Measurements from ENCODE around the gene SSC4D. TPM values are rescaled to one million over a fixed set of nuclear protein-coding genes. Genes with fewer than 3 reads are reported as not detected.

SSC4D gene
- total and polyA plus RNA-seq, 8 donors: 0.79 to 10.3 (median 2.8) TPM

GRCh38 chr7:76352193-76352592 lies 57.3 kb downstream of the SSC4D start:
- H3K9me3 ChIP-seq: no peaks in the 10 kb centered on the region
- TF ChIP-seq CTCF (IDR thresholded peaks at IDR 0.05): no peak
- no peak for DNase-seq
- no peak for ATAC-seq
- H3K27ac ChIP-seq: no peak overlapping the region
- WGBS, 2 donors: 89 to 90% methylated on average over 6 of the region's 6 CpGs
- H3K4me3 ChIP-seq: no peak overlapping the region
- no peaks in the 10 kb centered on the region for H3K27me3 ChIP-seq
- H3K4me1 ChIP-seq: peaks cover 5 to 28% (median 22%) of the 10 kb centered on the region in 3 donors
- no peak for FAIRE-seq
- peaks cover 0 to 3% (median 0%) of the 10 kb centered on the region in 3 donors for H3K36me3 ChIP-seq
- intact Hi-C loops (cut with DNase I): no loop called here

GRCh38 chr7:76351372-76351771 lies 58.1 kb downstream of the SSC4D start:
- Histone ChIP-seq H3K4me1 (peaks cover 0 to 20% (median 16%) of the 10 kb centered on the region in 3 donors), H3K27me3 (no peaks in the 10 kb centered on the region), H3K27ac (no peak overlapping the region), H3K9me3 (no peaks in the 10 kb centered on the region), H3K4me3 (no peak overlapping the region), H3K36me3 (peaks cover 0 to 10% (median 0%) of the 10 kb centered on the region in 3 donors)
- 53 to 79% methylated on average over 7 of the region's 7 CpGs for WGBS, 2 donors
- FAIRE-seq: no peak
- intact Hi-C loops (cut with DNase I): no loop called here
- no peak for TF ChIP-seq CTCF (IDR thresholded peaks at IDR 0.05)
- ATAC-seq: peak in 2 of 4 donors; percentile 11 to 25
- DNase-seq: no peak

- intact Hi-C loops (cut with DNase I): no loop called here
Observed at GRCh38 chr7:76349313-76349885, 60.1 kb downstream of the SSC4D start.

GRCh38 chr7:76347710-76348109 lies 61.8 kb downstream of the SSC4D start:
- intact Hi-C loops (cut with DNase I): no loop called here
- ATAC-seq: no peak
- FAIRE-seq: no peak
- Histone ChIP-seq H3K4me3 (no peak overlapping the region), H3K27me3 (no peaks in the 10 kb centered on the region), H3K36me3 (peaks cover 0 to 26% (median 0%) of the 10 kb centered on the region in 3 donors), H3K4me1 (peaks cover 0 to 6% (median 3%) of the 10 kb centered on the region in 3 donors), H3K27ac (no peak overlapping the region), H3K9me3 (no peaks in the 10 kb centered on the region)
- TF ChIP-seq CTCF (IDR thresholded peaks at IDR 0.05): no peak
- WGBS, 2 donors: 50 to 68% methylated on average over 5 of the region's 5 CpGs
- DNase-seq: no peak

More at GRCh38 chr7:76349313-76349885, 60.1 kb downstream of the SSC4D start:
- 66 to 73% methylated on average over 8 of the region's 8 CpGs for WGBS, 2 donors
- no peaks in the 10 kb centered on the region for H3K27me3 ChIP-seq
- H3K9me3 ChIP-seq: no peaks in the 10 kb centered on the region
- peaks cover 0 to 7% (median 6%) of the 10 kb centered on the region in 3 donors for H3K4me1 ChIP-seq
- peaks cover 0 to 25% (median 0%) of the 10 kb centered on the region in 3 donors for H3K36me3 ChIP-seq
- ATAC-seq (no peak), FAIRE-seq (no peak), DNase-seq (no peak)
- H3K4me3 ChIP-seq: no peak overlapping the region
- no peak overlapping the region for H3K27ac ChIP-seq
- no peak for TF ChIP-seq CTCF (IDR thresholded peaks at IDR 0.05)

GRCh38 chr7:76346778-76347177 lies 62.7 kb downstream of the SSC4D start:
- Histone ChIP-seq H3K4me3 (no peak overlapping the region), H3K27me3 (no peaks in the 10 kb centered on the region), H3K9me3 (no peaks in the 10 kb centered on the region), H3K27ac (no peak overlapping the region), H3K36me3 (peaks cover 0 to 26% (median 0%) of the 10 kb centered on the region in 3 donors), H3K4me1 (peaks cover 0 to 6% (median 3%) of the 10 kb centered on the region in 3 donors)
- no peak for DNase-seq
- TF ChIP-seq CTCF (IDR thresholded peaks at IDR 0.05): no peak
- intact Hi-C loops (cut with DNase I): no loop called here
- 83 to 86% methylated on average over 8 of the region's 8 CpGs for WGBS, 2 donors
- FAIRE-seq: no peak
- peak in 1 of 4 donors; percentile 15 for ATAC-seq
